SK-N-SH treated with all-trans-retinoic acid at 6 μM for 48 hours (cell line): ENCODE data around the gene PGR.

Experiments
- ATAC-seq: fragments of 200-7000 bp; cut with Tn5 transposase; 3 replicates; pipeline ENCODE4 v1.9.1; 2020; ENCODE audit warnings: mild to moderate bottlenecking, moderate library complexity
- ARNTL ChIP-seq: fragments of 450-650 bp; formaldehyde crosslinking; IDR thresholded peaks from 2 replicates; pipeline ENCODE4 v1.5.0; 2020; ENCODE audit warnings: low read depth, mild to moderate bottlenecking, moderate library complexity, borderline replicate concordance
- BACH2 ChIP-seq: fragments of 250-450 bp; sonication (Bioruptor Pico); IDR thresholded peaks from 2 replicates; pipeline ENCODE4 v1.9.0; 2021; ENCODE audit warnings: mild to moderate bottlenecking, borderline replicate concordance
- CREB5 ChIP-seq: fragments of 250-450 bp; sonication (Bioruptor Pico); IDR thresholded peaks from 2 replicates; pipeline ENCODE4 v1.5.1; 2020; ENCODE audit warnings: low read depth, mild to moderate bottlenecking, moderate library complexity
- CSDC2 ChIP-seq: fragments of 250-450 bp; sonication (Bioruptor Pico); IDR thresholded peaks from 2 replicates; pipeline ENCODE4 v1.5.0; 2020; ENCODE audit warnings: mild to moderate bottlenecking, moderate library complexity
- CSRNP3 ChIP-seq: fragments of 250-450 bp; sonication (Bioruptor Pico); IDR thresholded peaks from 2 replicates; pipeline ENCODE4 v1.5.1; 2021; ENCODE audit warnings: mild to moderate bottlenecking, moderate library complexity
- ESRRG ChIP-seq: fragments of 250-450 bp; sonication (Bioruptor Pico); IDR thresholded peaks from 2 replicates; pipeline ENCODE4 v1.6.1; 2021; ENCODE audit warnings: mild to moderate bottlenecking
- GLIS3 ChIP-seq: fragments of 250-450 bp; sonication (Bioruptor Pico); IDR thresholded peaks from 2 replicates; pipeline ENCODE4 v1.5.0; 2020; ENCODE audit warnings: mild to moderate bottlenecking, moderate library complexity
- ISL1 ChIP-seq: fragments of 250-450 bp; sonication (Bioruptor Pico); IDR thresholded peaks from 2 replicates; pipeline ENCODE4 v2.1.2; 2022; ENCODE audit warnings: mild to moderate bottlenecking, moderate library complexity
- OSR1 ChIP-seq: fragments of 250-450 bp; sonication (Bioruptor Pico); IDR thresholded peaks from 2 replicates; pipeline ENCODE4 v1.8.0; 2022; ENCODE audit warnings: moderate library complexity, mild to moderate bottlenecking, inconsistent platforms
- PATZ1 ChIP-seq: fragments of 250-450 bp; sonication (Bioruptor Pico); IDR thresholded peaks from 2 replicates; pipeline ENCODE4 v1.8.0; 2020; ENCODE audit warnings: mild to moderate bottlenecking, moderate library complexity, borderline replicate concordance
- POU6F1 ChIP-seq: fragments of 250-450 bp; sonication (Bioruptor Pico); IDR thresholded peaks from 2 replicates; pipeline ENCODE4 v1.8.0; 2021; ENCODE audit warnings: low read depth, mild to moderate bottlenecking, moderate library complexity, borderline replicate concordance
- PPARA ChIP-seq: fragments of 250-450 bp; sonication (Bioruptor Pico); IDR thresholded peaks from 2 replicates; pipeline ENCODE4 v1.5.0; 2020; ENCODE audit warnings: mild to moderate bottlenecking, borderline replicate concordance
- RARB ChIP-seq: fragments of 250-450 bp; sonication (Bioruptor Pico); IDR thresholded peaks from 2 replicates; pipeline ENCODE4 v1.8.0; 2021; ENCODE audit warnings: mild to moderate bottlenecking, moderate library complexity
- SNAI2 ChIP-seq: fragments of 250-450 bp; sonication (Bioruptor Pico); IDR thresholded peaks from 2 replicates; pipeline ENCODE4 v1.5.0; 2020; ENCODE audit warnings: mild to moderate bottlenecking, moderate library complexity
- TCF4 ChIP-seq: fragments of 250-450 bp; sonication (Bioruptor Pico); IDR thresholded peaks from 2 replicates; pipeline ENCODE4 v1.8.0; 2021; ENCODE audit warnings: mild to moderate bottlenecking, moderate library complexity, borderline replicate concordance
- TSHZ2 ChIP-seq: fragments of 250-450 bp; sonication (Bioruptor Pico); IDR thresholded peaks from 2 replicates; pipeline ENCODE4 v1.5.0; 2020; ENCODE audit warnings: mild to moderate bottlenecking, moderate library complexity
- ZC3H10 ChIP-seq: fragments of 250-450 bp; sonication (Bioruptor Pico); IDR thresholded peaks from 2 replicates; pipeline ENCODE4 v1.5.1; 2021; ENCODE audit warnings: mild to moderate bottlenecking, moderate library complexity
- ZFP3 ChIP-seq: fragments of 250-450 bp; sonication (Bioruptor Pico); IDR thresholded peaks from 2 replicates; pipeline ENCODE4 v1.5.0; 2020; ENCODE audit warnings: mild to moderate bottlenecking, moderate library complexity
- ZNF565 ChIP-seq: fragments of 450-650 bp; formaldehyde crosslinking; conservative IDR thresholded peaks from 2 replicates; pipeline ENCODE4 v1.5.0; 2020; ENCODE audit warnings: low read depth, mild to moderate bottlenecking, moderate library complexity
- ZNF70 ChIP-seq: fragments of 450-650 bp; formaldehyde crosslinking; IDR thresholded peaks from 2 replicates; pipeline ENCODE4 v1.5.0; 2020; ENCODE audit warnings: mild to moderate bottlenecking, moderate library complexity
- ZNF8 ChIP-seq: fragments of 450-650 bp; formaldehyde crosslinking; IDR thresholded peaks from 2 replicates; pipeline ENCODE4 v1.5.0; 2020; ENCODE audit warnings: mild to moderate bottlenecking, moderate library complexity

Gene PGR

GRCh38 chr11:101104716-101105115 lies 24.9 kb downstream of the PGR start:
- ATAC-seq = no peak
- TF ChIP-seq ISL1 (no peak), PPARA (CRISPR knock-in tag) (no peak), GLIS3 (CRISPR knock-in tag) (no peak), ZNF8 (CRISPR knock-in tag) (no peak), OSR1 (CRISPR knock-in tag) (no peak), CSRNP3 (CRISPR knock-in tag) (no peak), POU6F1 (CRISPR knock-in tag) (no peak), TSHZ2 (CRISPR knock-in tag) (no peak), ZNF565 (CRISPR knock-in tag) (no peak), ARNTL (no peak), CSDC2 (CRISPR knock-in tag) (no peak), CREB5 (CRISPR knock-in tag) (no peak), PATZ1 (CRISPR knock-in tag) (no peak), ZC3H10 (CRISPR knock-in tag) (no peak), BACH2 (no peak), ZFP3 (no peak), SNAI2 (CRISPR knock-in tag) (no peak), ZNF70 (CRISPR knock-in tag) (no peak), RARB (CRISPR knock-in tag) (no peak), ESRRG (CRISPR knock-in tag) (no peak)
- TF ChIP-seq, all 23 proteins: peak for 0

- no peak for TF ChIP-seq POU6F1 (CRISPR knock-in tag)
- no peak for ATAC-seq
These were observed 26.2 kb downstream of the PGR start for GRCh38 chr11:101103433-101103832.

GRCh38 chr11:101100601-101101000 lies 29.0 kb downstream of the PGR start:
- TF ChIP-seq ISL1 = no peak
- TF ChIP-seq ZFP3 = no peak
- no peak for TF ChIP-seq PPARA (CRISPR knock-in tag)
- TF ChIP-seq TCF4 = no peak
- ATAC-seq = no peak
